Activated effector memory CD4-positive, alpha-beta T cell treated with Interleukin-2 at 50 U/mL for 16 hours (primary cell): ENCODE results near the gene LAMA2.

Experiments
- DNase-seq: peaks from one replicate; pipeline ENCODE4 v3.0.0-alpha.2; 2020

Gene LAMA2

DNA sequence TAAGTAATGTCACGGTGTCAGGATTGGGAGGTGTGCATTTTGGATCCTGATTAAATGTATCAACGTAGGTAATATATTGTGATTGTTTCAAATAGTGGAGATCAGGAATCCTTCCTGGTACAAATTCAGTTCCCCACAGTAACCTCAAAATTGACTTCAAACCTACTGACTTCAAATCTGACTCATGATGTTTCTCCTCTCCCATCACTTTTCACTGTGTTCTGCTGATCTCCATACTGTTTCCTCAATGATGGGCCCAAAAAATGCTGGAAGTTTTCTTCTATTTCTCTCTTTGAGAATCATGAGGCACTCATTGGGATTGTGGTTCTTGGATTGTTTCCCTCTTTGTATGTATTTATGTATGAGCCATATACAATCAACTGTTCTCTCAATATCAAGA, 35.9 kb downstream of the LAMA2 start:
- no peak for DNase-seq

DNA sequence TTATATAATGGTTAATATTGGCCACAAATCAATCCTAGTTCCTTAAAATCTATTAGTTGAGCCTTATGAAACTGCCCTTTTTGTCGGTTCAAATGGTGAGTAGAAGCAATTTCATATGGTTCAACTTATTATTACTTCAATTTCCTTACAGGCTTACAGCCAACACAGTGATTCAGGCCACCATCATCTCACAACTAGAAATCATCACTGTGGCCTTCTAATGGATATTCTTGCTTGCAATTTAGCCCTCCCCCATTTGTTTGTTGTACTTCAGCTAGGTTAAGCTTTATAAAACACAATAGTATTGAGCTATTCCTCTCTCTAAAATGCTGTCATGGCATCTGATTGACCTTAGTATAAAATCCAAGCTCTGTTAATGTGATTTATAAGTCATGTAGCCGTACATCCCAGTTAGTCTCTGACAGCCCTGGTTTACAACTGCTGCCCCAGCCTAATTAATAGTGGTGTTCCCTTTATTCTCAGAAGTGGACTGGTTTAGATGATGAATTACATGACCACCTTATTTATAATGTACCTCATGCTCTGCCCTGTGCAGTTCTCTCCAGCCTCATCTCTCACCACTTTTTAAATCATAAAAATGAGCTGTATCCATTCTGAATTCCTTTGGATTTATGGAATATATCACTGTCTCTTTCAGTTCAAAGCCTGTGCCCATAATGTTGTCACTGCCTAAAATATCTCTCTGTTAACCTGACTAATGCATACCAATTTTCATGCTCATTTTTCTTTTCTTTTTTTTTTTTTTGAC, 36.7 kb downstream of the LAMA2 start:
- no peak for DNase-seq

DNA sequence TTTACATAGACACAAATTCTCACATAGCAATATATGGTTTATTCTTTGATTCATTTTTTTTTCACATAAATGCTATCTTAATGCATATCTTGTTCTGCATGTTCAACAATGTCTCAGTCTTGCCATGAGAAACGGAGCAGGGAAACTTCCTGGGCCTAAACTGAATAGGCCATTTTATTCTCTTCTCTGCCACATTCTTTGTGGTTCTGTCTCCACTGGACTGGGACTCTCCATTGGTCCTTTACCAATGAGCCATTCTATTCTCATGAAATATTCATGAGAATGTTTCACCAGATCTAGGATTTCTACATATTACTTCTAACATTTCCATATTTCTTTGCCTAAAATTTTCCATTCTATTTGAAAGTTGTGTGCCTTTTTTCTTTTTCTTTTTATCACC, 42.8 kb downstream of the LAMA2 start:
- no peak for DNase-seq

DNA sequence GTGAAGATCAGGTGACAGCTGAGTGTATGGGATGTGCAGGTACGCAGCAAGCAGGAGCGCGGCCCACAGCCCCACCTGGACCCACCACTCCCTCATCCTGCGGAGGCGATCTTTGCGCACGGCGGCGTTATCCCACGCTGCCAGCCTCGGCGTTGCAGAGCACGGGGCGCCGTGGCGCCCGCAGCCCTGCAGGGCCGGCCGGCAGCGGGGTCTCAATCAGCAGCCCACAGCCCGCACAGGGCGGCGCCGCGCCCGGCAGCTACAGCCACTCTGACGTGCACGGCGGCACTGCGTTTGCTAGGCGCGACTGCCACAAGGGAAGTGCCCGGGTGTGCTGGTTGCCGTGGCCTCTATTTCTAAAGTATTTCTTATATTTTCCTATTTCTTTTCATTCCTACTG, 46.9 kb downstream of the LAMA2 start:
- no peak for DNase-seq

DNA sequence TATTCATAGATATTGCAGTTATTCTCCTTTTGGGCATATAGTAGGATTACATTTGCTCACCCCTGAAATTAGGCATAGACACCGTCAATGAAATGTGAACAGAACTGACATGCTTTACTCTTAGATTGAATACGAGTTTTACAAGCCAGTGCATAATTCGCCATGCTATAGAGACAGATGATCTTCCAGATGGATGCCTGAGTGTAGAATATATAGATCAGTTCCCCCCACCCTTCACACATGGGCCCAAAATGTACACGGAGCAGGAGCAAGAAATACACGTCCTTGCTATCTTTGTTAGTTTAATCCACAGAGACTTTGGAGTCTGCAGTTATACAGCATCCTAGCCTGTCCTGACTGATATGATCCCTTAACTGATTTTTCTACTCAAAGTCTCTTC, 47.4 kb downstream of the LAMA2 start:
- no peak for DNase-seq

DNA sequence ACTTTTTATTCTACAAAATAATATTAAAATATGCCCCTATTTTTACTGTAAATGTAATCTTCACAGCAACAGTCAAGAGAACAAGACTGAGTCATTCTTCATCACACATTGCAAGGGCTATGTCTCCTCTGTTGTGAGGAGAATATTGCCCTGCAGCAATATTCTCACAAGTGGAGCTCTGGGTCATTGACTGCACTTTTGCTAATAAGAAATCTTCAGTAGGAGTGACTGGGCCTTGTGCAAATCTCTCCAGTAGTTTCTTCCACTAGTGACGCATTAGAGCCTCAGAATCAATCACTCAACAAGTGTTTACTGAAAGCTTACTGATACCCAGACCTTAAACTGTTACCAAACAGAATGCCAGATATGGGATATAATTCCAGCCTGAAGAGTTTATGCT, 49.1 kb downstream of the LAMA2 start:
- DNase-seq = no peak

DNA sequence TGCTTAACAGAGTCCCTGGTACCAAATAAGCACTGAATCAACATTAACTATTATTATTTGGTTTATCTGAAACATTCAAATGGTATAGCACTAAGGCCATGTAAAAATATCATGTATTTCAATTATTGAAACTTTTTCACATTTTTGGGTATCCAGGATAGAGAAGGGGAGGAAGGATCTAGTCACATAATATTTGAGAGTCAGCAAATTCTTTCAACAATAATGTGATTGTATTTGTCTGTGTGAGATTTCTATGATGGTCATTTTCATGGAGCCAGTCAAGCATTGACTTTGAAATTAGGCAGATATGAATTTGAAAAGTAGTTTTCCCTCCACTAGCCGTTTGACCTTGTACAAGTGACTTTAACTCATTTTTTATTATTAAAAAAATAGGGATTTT, 67.9 kb downstream of the LAMA2 start:
- no peak for DNase-seq

DNA sequence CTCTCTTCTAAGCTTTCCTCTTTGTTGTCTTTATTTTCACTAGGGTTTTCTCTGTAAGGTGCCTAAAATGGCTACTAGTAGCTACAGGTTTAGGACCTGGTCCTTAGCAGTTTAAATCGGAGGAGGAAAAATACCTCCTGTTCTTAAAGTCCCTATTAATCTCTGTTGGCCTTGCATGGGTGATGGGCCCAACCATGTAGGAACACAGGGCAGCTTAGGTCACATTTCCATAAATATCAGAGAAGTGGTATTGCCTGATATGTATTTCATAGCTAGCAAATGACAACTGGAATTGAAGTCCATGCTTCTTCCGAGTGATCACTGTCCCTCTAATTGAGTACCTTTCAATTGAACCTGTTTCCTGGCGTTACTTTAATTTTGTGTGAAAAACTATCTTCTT, 70.0 kb downstream of the LAMA2 start:
- DNase-seq = no peak

DNA sequence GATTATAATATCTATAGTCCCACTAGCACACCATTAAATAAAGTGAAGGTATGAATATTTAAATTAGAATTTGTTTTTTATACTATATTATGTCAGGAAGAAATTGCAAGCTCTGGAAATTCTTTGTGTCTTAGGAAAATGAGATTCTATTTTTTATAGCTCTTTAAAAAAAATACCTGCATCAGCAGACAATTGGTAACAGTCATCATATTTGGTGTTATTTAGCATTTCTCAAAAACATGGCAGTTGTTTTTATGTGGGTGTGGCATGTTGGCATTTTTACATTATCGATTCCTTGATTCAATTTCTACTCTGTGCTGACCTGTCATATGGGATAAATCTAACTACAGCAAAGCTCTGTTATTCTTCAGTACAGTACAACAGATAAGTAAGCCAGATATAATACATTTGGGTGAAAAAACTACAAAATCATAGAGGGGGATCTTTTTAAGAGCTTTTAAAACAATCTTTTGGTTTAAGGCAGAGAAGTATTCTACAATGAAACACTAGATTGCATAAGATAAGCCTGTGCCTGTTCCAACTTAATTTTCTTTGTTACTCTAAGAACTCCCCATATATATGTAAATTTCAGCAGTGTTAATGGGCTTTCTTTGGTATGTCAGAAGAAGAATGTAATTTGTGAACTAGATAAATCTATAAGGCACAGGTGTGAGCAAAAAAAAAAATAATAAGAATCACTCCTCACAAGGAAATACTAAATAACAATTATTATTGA, 71.5 kb downstream of the LAMA2 start:
- no peak for DNase-seq

DNA sequence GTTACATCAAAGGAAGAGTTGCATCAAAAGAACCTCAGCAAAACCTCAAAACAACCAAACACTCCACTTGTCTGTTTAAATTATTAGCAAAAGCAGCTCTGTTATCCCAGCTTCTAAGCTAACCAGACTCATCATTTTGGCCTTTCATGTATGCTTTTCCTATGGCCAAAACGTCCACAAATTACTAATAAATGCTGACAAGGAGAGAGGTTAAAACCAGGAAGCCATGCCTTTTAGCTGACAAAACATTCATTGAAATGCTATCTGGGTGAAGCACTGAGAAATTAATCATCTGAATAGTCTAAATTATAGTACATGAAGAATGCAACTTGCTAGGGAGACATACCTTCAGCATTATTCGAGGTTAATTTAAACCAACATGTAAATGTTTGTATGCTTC, 80.6 kb downstream of the LAMA2 start:
- DNase-seq = no peak

DNA sequence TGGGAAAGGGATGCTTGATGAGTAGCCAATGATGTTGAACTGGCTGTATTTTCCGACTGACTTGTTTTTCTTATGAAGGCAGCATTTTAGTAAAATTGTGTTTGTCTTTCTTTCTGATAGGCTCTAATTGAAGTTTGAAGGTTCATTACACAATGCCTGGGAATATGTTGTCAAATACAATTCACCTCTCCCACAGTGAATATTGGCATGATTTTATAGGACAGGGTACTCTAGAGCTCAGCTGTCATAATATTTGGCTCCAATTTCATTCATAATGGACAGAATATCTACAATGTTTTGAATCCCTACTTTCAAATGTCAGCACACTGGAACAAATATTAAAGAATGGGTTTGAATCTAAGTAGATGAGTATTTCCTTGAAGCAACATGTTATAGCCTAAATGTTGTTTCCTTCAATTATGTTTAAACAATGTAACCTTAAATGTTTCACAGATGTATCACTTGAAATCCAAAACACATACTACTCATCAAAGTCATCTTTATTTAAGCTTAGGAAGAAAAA, 81.4 kb downstream of the LAMA2 start:
- no peak for DNase-seq

DNA sequence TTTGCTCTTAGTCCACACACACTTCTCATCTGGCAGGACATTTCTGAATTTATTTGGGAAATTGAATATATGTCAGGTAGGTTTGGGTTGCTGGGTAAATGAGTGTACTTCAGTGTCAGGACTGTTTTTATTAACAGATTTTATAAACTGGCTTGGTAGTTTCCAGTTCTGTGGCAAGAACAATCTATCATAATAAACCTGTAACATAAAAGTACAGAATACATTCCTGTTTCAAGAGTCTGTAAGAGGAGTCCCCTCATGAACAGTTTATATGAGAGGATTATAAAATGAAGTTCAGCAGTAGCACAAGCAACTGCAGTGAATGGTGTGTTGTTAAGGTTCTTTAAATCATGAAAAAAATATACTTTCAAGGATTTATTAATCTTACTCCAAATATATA, 81.8 kb downstream of the LAMA2 start:
- DNase-seq = no peak

DNA sequence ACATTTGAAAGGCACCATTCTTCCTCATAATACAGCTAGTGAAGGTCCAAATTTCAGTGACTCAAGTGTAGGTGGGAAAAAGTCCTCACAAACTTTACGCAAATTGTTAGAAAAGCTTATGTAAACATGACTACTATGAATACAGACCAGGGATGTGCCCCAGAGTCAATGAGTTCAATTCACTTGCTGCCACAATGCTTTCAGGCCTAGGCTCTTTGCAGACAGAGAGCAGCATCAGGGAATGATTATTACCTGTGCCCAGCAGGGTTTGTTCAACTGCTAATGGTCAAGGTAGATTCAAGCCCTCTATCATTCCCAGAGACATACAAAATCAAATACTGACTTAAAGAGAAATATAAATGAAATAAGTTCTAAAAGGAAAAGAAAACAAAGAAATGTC, 84.0 kb downstream of the LAMA2 start:
- DNase-seq = no peak

DNA sequence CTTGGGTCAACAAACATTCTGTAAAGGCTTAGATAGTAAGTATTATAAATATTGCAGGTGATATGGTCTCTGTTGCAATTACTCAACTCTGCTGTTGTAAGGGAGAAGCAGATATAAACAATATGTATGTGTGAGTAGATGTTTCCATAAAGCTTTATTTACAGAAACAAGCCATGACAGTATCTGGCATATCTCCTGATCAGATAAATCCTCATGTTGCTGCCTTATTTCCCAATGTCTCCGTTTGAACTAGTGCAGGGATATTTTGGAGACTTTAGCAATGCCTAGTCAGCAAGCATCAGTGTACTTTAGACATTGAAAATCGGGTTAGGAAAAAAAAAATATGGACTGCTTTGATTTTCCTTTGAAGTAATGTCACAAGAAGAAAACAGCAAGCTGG, 96.1 kb downstream of the LAMA2 start:
- DNase-seq = no peak

DNA sequence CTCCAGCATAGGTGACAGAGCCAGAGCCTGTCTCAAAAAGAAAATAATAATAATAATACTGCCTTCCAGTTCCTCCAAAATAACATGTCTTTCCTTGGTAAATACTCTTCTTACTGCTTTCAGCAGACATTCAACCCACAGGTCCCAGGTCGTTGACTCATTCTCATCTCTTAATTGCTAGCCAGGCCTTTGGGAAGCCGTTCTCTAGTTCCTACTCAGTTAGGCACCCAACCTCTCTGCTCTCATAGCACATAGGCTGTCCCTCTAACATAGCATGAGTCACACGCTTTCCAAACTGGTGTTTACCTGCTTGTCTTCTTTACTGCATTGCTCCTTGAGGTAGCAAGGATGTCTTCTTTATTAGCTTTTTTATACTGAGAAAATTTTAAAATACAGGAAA, 98.8 kb downstream of the LAMA2 start:
- DNase-seq = no peak

DNA sequence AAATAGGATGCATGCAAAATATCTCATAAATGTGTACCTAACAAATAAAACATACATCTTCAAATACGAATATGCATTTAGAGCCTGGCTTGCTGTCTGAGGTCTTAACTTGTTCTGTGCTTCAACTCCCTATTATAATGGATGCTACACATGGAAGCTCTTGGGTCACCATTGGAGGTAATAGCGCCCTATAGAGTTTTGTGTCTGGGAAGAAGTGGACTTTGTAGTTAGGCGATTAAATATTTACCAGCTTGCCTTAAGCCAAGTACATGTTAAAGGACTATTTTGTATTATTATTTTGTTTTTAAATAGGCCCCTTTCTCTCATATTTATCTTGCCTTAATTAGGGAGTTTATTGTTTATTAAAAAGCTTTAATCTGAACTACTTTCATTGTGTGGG, 107.4 kb downstream of the LAMA2 start:
- DNase-seq = no peak

DNA sequence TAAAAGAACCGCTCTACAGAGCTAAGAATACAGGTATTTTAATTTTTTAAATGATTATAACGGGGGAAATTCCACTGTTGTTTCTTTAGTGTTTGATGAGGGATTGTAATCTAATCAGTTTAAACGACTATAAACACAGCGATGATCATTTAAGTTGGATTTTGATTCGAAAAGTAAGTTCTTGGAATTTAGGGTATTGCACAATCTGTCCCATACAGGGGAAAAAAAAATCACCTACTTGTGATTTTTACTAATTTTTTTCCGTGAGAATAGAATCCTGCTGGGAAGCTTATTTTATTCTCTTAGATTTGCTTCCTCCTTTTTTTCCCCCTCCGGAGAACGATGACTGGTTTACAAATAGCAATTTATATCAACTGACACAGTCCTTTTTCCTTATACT, 108.0 kb downstream of the LAMA2 start:
- DNase-seq = no peak

DNA sequence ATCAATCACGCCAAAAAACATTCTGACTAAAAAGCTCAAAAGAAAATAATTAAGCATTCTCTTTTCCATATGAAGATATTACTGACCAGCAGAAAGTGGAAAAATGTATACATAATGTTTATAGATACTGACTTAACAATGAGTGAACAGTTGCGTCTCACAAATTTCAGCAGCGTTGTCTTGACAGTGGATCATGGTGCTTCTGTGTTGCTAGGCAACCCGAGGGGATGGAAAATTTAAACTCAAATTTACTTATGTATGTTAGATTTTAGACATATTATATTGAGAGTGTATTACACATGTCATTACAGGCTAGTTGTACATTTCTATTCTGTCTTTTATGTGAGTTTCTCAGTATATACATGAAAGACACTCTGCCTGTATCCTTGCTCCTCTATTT, 110.2 kb downstream of the LAMA2 start:
- DNase-seq = no peak

DNA sequence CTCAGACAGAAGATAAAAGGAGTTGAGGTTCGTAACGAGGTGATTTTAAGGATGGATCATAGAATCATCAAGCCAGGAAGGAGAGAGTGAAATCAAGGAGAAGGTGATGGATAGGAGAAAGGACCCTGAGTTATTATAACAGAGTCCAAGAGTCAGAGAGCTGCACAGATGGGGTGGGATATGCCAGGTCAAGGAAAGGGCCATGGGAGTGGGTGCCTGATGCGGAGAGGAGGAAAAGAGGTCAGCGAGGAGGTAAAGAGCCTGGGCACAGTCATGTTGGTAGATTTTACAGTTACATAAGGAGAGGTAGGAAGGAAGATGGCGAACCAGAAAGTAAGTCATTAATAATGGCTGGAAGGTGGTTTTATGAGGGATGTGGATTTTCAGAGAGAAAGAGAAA, 114.9 kb downstream of the LAMA2 start:
- no peak for DNase-seq

DNA sequence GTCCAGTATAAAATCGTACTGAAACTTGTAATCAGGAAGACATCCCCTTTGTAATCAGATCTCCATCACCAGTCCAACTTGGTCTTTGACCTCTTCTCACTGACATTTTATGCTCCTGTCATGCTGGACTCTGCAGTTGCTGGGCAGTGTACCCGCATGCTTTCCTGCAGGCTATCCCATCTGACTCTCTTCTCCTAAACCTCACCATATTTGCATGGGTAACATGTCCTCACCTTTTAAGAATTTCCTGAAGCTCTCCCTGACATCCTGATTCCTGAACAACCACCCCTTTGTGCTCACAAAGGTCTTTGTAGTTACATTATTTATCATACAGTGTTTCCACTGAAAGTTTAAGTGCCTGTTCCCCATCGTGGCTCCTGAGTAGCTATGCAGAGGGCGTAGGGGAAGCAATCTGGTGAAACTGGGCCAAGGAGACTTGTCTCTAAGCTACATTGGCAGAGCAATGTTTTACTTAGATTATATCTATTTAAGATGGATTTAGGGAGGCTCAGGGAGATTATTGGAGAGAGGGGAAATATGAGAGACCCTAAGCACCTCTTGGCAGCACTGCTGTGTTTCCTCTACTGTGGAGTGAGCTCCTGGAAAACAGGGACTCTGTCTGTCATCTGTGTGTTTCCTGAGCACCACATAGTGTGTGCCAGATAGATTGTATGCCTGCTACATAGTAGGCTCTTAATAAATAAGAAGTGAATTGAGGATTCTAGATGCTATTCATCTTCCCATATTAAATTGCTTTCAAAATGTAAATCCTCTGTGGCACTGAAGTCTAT, 124.0 kb downstream of the LAMA2 start:
- no peak for DNase-seq

DNA sequence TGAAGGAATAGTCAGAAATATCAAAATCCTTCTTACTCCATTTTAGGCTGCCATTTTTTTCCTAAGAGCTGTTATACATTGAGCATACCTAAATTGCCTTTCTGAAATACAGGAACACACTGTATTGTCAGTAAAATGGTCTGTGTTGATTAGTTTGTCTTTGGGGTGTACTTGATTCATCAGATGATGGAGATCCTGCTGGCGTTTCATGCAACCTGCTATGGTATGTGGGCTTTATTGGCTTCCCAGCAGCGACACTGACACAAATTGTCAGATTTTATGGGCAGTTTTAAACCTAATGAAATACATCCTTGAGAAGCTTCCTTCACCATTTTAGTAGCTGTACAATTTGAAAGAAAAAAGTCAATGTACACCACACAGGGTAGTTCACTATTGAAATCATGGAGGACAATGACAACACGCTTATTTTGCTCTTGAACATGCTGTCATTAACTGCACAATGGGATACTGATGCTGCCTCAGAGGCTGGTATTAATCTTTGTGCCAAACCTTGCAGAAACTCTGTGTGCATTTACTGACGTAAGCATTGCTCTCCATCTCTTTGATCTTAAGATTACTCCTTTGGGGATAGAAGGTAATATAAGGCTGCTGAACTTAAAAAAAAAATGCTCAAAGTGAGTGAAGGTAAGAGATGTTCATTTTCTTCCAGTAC, 124.9 kb downstream of the LAMA2 start:
- no peak for DNase-seq

DNA sequence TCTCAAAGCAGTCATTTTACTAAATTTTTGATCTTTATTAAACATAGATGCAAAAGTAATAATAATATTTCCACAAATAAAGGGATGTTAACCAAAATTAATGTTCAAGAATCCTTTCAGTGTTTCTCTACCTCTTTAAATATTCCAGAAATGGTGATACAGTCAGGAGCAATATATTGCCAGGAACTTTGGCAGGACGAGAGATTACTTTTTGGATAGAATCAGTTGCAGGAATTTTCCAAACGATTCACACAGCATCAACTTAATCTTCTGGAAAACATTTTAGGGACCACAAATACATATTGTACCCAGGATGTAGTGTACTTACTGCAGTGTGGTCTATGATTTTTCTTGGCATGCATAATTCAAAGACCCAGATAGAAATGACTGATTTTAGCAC, 125.7 kb downstream of the LAMA2 start:
- no peak for DNase-seq

DNA sequence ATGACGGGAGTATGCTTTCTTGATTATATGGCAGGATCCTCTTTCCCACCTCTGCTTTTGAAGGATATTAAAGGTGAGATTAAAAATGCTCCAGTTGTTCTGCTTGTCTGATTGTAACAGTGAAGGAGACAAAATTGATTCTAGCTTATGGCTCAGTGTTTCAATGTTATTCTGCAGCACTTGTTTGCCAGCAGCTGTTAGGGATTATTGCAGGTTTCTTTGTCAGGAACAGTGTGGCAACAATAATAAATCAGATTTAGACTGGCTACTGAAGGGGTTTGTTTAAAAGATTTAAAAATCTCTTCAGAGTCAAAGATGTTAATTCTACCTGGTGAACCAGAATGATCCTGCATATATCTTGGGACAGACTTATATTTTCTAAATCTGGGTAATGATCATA, 126.9 kb downstream of the LAMA2 start:
- DNase-seq = no peak
